Myocyte (in vitro differentiated cells): ENCODE measurements around the gene VWA5B1. TPM values are rescaled to one million over a fixed set of nuclear protein-coding genes. Genes with fewer than 3 reads are reported as not detected.
A peak's percentile ranks its signal among the peaks of the same experiment; 100 is the strongest.

ENCODE experiments used
- DNase-seq: peaks from one replicate; pipeline ENCODE4 v3.0.0-alpha.2; 2012; ENCODE audit warnings: low read depth
- total RNA-seq: library from RNA; depleted of rRNA; stranded (reverse); fragments of >200 nt; gene quantifications from 2 replicates; pipeline ENCODE4 v1.2.3, GENCODE V29; 2014

The VWA5B1 gene
- total RNA-seq, 1 donor from 2014 or later = not detected

DNA sequence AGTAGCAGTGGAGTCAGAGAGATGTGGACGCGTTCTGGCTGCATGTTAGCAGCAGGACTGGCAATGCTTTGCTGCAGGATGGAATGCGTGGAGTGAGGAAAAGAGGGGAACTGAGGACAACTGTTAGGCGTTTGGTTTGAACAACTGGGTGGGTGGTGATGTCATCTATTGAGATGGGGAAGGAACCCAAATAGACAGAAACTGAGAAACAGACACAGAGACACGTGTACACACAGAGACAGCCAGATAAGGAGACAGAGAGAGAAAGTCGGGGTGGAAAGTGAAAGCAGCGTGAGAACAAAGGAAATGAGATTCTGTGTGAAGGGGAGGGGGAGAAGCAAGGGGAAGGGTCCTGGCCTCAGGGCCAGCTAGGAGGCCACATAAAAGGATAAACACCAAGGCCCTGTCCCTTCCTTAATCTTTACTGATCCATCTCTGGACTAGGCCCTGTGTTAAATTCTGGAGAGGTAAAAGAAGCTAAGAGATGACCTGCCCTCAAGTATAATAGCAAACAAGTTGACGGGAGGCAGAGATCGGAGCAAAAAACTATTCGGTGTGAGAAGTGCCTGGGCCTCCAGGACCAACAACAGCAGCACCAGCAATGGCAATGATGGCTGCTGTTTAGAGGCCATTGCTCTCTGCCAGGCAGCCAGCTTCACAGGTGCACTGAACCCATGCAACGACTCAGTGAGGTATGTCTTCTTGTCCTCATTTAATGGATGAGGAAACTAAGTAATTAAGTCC, 31.6 kb downstream of the VWA5B1 start:
- DNase-seq = peak; percentile 11

- DNase-seq = no peak
These were observed 32.3 kb downstream of the VWA5B1 start for GRCh38 chr1:20322825-20323612.

- no peak for DNase-seq
These were observed 32.9 kb downstream of the VWA5B1 start for GRCh38 chr1:20323613-20323920.

DNA sequence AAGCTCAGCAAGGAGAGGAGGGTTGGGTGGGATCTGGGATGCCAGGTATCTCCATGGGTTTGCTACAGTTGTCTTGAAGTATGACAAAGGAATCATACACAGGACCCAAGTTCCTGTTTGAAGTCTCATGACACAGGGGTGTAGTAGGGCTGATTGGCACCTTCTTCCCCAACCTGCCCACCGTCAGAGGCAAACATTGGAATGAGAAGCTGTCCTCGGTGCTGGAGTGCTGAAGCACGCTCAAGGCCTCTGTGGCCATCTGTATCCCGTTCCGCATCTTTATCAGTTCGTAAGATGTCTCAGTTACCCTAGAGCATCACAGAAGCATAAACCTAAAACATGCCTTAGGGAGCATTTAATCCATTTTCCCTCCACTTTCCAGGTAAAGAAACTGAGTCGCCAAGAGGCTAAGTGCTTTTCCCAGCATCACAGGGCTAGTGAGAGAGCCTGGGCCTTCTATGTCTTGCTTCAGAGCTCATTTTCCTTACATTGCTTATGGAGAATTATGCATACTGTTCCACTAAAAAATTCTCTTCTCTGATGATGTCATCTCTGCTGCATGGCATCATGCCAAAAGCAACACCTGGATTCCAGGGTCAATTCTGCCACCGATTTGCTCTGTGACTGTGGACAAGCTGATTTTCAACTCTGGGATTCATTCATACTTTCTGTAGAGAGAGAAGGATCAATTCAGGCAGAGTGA, 34.2 kb downstream of the VWA5B1 start:
- no peak for DNase-seq

- no peak for DNase-seq
These were observed 34.8 kb downstream of the VWA5B1 start for GRCh38 chr1:20325407-20325843.

- DNase-seq = peak; percentile 57
These were observed 35.3 kb downstream of the VWA5B1 start for GRCh38 chr1:20325844-20326420.

DNA sequence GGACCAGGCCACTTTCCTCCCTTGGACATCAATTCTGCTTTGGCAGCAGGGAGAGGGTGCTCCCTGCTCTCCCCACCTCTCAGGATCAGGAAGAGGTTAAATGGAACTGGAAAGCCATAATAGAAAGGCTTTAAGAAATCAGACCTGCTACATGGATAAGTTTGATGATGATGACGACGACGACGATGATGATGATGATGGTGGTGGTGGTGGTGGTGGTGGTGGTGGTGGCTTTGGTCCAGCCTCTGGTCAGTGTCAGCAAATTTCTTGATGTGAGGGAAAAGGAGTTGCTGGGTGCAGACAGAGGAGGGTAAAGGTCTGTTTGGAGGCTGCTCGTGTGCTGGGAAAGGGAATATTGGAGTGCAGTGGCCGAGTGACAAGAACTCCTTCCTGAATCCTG, 36.8 kb downstream of the VWA5B1 start:
- no peak for DNase-seq

DNA sequence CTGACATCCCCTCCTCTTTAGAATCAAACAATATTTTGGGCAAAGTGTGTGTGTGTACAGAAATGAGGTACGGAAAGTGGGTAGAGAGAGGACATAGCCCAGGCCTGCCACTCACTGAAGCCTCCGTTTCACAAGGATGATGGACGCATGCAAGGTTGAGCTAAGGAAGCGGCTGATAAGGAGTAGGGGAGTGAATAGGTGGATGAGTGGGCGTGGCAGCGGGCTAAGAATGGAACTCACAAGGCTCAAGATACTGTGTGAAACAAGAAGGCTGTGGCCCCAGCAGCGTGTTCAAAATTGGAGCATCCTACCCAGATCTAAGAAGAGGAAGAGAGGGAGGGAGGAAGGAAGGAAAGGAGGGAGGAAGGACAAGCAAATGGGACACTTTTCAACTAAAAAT, 37.5 kb downstream of the VWA5B1 start:
- no peak for DNase-seq

GRCh38 chr1:20329793-20330542, 39.3 kb downstream of the VWA5B1 start:
- no peak for DNase-seq

DNA sequence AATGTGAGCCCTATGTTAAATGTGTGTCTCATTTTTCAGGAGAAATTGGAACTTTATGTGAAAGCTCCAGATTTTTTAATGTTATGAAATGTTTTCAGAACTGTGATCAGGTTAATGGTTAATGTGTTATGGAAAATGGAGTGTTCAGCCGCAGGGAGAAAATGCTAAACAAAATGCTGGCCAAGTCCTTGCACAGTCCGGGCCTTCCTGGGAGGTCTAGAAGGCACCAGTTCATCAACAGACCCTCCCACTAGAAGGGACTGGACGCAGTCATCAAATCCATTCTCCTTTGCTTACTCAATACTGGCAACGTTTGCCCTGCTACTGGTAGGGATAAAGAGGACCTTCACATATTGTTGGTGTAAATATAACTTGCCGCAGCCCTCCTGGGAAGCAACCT, 43.4 kb downstream of the VWA5B1 start:
- no peak for DNase-seq

GRCh38 chr1:20336105-20336605, 45.5 kb downstream of the VWA5B1 start:
- DNase-seq = no peak

DNA sequence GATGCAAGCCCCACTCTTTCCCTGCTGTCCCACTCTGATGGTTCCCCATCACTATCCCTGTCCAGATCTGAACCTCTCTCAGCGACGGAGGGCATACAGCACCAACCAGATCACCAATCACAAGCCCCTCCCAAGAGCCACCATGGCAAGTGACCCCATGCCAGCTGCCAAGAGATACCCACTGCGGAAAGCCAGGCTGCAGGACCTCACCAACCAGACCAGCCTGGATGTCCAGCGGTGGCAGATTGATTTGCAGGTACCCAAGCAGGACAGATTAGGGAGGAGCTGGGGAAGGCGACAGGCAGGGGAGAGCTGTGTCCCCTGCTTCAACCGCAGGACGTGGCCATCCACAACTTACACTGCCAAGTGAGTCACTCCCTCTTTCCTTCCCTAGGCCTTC, 46.9 kb downstream of the VWA5B1 start:
- DNase-seq = no peak

DNA sequence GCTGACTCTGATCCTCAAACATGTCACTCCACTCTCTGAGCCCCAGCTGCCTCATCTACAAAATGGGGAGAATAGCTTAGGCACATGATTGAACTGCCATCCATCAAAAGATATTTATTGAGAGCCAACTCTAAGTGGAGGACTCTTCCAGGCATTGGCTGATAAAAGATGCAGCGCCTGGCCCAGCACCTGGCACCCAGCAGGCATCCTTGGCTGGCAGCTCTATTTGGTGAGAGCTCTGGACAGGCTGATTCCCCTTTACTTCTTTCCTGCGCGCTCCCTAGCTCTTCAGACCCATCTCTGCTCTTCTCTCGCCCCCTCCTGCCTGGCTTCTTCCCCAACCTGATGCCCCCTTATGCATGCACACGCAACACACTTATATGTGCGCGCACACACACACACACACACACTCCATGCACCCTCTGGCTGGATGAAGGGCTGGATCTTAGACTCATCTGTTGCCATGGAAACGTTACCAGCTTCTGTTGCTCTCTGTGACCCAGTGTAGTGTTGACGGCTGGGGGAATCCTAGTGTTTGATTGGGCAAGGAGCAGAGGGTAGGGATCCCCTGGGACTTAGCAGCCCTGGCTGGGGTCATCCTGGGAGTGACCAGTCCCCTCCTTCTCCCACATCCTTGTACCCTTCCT, 49.3 kb downstream of the VWA5B1 start:
- no peak for DNase-seq

DNA sequence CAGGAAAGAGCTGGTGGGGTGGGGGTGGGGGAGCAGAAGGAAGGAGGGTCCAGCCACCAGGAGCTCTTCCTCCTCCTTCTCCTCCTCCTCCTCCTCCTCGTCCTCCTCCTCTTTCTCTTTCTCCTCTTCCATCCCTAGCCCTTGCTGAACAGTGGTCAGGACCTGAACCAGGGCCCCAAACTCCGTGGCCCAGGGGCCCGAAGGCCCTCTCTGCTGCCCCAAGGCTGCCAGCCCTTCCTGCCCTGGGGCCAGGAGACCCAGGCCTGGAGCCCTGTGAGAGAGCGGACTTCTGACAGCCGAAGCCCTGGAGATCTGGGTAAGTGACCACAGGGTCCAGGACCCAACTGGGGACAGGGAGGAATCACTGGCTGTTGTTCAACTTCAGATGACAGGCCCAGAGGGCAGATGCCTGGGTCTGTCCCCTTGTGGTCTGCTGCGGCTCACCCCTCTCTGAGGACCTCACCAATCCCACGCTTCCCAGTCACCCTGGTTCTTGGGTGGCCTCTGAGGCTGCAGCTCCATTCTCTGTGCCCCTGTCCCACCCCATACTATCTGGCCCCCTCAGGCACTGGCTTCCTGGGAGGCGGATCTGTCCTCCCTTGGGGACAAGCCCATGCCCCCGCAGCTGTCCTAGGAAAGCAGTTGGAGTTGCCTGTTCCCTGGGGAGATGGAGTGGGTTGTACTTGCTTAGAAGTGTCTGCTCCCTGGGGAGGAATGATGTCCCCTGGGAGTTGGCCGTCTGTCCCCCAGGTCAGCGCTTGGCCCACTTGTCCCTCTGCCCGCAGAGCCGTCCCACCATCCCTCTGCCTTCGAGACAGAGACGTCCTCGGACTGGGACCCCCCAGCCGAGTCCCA, 51.8 kb downstream of the VWA5B1 start:
- DNase-seq = no peak

DNA sequence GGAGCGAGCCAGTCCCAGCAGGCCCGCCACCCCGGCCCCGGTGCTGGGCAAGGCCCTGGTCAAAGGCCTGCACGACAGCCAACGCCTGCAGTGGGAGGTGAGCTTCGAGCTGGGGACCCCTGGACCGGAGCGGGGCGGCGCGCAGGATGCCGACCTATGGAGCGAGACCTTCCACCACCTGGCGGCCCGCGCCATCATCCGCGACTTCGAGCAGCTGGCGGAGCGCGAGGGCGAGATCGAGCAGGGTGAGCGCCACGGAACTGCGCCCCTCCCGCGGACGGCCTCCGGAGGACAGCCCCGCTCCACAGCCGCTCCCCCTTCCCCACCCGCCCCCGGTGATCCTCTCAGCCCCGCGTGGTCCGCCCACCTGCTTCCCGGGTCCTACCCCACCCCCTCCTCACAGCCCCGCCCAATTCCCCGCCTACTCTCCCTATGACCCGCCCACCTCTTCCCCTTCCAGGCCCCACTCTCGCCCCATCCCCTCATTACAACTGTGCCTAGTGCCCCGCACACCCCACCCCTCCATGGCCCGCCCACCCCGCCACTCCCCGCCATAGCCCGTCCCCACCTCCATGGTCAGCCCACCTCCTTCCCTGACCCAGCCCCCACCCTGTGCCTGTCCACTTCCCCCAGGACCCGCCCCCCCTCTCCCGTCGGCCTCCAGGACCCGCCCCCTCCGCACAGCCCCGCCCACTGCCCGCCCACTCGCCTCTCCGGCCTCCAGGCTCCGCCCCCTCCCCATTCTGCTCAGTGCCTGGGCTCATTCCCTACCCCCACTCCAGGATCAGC, 52.7 kb downstream of the VWA5B1 start:
- no peak for DNase-seq

- no peak for DNase-seq
These were observed 53.2 kb downstream of the VWA5B1 start for GRCh38 chr1:20343938-20344302.

DNA sequence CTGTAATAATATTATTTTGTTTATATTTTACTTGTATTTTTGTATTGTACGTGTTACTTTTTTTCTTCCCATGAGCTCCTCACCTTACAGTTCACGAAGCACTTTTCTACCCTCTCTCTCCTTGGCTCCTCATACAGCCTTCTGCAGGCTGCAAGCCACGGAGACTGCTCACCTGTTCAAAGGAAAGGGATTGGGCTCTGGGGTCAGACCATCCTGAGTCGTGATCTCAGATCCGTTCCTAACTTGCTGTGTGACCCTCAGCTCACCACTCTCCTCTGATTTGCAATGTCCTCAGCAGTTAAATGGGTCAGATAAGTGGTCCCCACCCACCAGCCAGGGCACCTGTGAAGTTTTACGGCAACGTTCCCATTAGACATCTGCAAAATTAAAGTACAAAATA, 54.1 kb downstream of the VWA5B1 start:
- no peak for DNase-seq

DNA sequence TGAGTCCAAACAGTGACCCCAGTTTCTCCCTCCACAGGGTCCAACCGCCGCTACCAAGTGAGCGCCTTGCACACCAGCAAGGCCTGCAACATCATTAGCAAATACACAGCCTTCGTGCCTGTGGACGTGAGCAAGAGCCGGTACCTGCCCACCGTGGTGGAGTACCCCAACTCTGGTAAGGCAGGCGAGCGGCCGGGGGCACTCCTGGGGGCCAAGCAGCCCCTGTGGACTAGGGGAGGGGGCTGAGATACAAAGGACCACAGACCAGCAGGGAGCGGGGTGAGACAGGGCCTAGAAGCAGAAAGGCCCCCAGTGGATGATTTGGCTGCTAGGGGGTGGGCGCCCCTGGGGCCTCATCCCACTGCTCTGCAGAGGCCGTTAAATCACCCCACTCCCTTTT, 54.7 kb downstream of the VWA5B1 start:
- DNase-seq = no peak

DNA sequence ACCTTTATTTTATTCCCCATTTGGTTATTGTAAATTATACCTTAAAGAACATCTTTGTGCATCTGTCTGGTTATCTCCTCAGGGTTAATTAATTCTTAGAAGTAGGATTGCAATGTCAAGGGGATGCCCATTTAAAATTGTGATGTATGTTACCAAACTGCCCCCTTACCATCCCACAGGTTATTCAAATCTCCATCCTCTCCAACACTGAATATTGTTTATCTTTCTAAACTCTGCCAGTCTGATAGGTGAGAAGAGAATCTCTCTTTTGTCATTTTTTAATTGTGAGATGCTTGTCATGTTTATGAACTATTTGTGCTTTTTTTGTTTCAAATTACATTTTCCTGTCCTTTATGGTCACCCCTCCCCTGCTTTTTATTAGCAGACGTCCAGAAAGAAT, 55.8 kb downstream of the VWA5B1 start:
- DNase-seq = no peak
